Nephron (organoid): Measurements from ENCODE around the gene GNLY.

Source experiments
- H3K27ac Mint-ChIP-seq, 3 experiments: 2 replicates each; pipeline ENCODE4 v1.8.0; 2020; ENCODE audit warnings: mixed read lengths in 3 of 3, mild to moderate bottlenecking in 2 of 3, moderate library complexity in 1 of 3
- H3K27me3 Mint-ChIP-seq: 2 replicates; pipeline ENCODE4 v1.8.0; 2021; ENCODE audit warnings: low read depth, mild to moderate bottlenecking, moderate library complexity, mixed read lengths
- H3K36me3 Mint-ChIP-seq: 2 replicates; pipeline ENCODE4 v1.8.0; 2020; ENCODE audit warnings: low read depth, mixed read lengths
- H3K4me1 Mint-ChIP-seq: 2 replicates; pipeline ENCODE4 v1.8.0; 2020; ENCODE audit warnings: mixed read lengths
- H3K4me3 Mint-ChIP-seq, 3 experiments: 2 replicates each; pipeline ENCODE4 v1.8.0; 2020; ENCODE audit warnings: mild to moderate bottlenecking in 3 of 3, mixed read lengths in 3 of 3, moderate library complexity in 2 of 3
- H3K9me3 Mint-ChIP-seq: 2 replicates; pipeline ENCODE4 v1.8.0; 2020; ENCODE audit warnings: mixed read lengths
- TF ChIP-seq, protein P1 (sequence below), 3 experiments: fragments of 200-600 bp; sonication (generic); IDR thresholded peaks; one replicate each; pipeline ENCODE4 v1.5.0; 2021; ENCODE audit warnings: antibody characterized with exemption in 3 of 3; ENCODE audit not compliant: unreplicated experiment in 3 of 3

The GNLY gene

DNA sequence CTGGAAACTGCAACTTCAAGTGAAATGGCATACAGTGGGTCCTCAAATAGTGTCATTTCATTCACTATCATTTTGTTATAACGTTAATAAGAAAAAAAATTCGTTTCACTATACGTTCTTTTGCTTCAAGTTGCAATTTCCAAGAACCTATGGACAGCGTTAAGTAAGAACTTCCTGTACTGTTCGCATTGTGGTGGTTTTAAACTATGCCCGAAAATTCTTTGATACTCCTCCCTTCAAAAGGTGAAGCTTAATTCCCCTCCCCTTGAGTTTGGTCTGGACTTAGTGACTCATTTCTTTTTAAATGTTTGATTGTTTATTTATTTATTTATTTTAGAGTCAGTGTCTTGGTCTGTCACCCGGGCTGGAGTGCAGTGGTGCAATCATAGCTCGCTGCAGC, 20.7 kb downstream of the GNLY start:
- Mint-ChIP-seq H3K27me3 (peaks cover 31% of the 10 kb centered on the region), H3K4me1 (peaks cover 5% of the 10 kb centered on the region), H3K27ac (no peak overlapping the region), H3K9me3 (no peaks in the 10 kb centered on the region), H3K36me3 (no peaks in the 10 kb centered on the region), H3K4me3 (no peak overlapping the region)
- TF ChIP-seq, protein P1, sequence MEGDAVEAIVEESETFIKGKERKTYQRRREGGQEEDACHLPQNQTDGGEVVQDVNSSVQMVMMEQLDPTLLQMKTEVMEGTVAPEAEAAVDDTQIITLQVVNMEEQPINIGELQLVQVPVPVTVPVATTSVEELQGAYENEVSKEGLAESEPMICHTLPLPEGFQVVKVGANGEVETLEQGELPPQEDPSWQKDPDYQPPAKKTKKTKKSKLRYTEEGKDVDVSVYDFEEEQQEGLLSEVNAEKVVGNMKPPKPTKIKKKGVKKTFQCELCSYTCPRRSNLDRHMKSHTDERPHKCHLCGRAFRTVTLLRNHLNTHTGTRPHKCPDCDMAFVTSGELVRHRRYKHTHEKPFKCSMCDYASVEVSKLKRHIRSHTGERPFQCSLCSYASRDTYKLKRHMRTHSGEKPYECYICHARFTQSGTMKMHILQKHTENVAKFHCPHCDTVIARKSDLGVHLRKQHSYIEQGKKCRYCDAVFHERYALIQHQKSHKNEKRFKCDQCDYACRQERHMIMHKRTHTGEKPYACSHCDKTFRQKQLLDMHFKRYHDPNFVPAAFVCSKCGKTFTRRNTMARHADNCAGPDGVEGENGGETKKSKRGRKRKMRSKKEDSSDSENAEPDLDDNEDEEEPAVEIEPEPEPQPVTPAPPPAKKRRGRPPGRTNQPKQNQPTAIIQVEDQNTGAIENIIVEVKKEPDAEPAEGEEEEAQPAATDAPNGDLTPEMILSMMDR (IDR thresholded peaks at IDR 0.05; ENCODE audit: unreplicated experiment in 3 of 3): no peak

DNA sequence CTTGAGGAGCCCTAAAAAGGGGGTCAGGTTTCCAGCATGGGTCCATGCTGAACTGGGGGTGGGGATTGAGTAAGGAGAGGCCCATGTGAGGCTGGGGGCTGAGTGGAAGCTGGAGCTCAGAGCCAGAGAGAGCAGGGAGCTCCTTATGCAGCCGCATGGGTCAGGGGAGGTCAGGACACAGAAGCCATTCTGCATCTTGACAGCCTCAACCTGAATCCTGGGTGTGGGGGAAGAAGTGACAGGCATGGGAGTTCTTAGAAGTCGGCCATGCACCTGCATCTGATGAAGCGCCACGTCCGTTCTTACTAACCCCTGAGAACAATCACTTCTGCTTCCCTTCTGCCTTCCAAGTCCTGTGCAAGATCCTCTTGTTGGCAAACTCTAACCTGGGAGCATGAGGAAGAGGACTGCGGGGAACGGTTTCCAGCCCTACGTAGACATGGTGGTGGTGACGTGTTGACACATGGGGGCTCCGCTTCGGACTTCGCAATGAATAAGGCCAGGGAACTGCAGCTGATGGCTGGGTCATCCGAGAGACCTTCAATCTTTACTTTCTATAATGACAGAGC, 22.3 kb downstream of the GNLY start:
- H3K36me3 Mint-ChIP-seq: no peaks in the 10 kb centered on the region
- H3K27me3 Mint-ChIP-seq: peaks cover 32% of the 10 kb centered on the region
- H3K4me1 Mint-ChIP-seq: peaks cover 5% of the 10 kb centered on the region
- H3K4me3 Mint-ChIP-seq: no peak overlapping the region
- H3K27ac Mint-ChIP-seq: no peak overlapping the region
- H3K9me3 Mint-ChIP-seq: peaks cover 9% of the 10 kb centered on the region
- TF ChIP-seq, protein P1 (IDR thresholded peaks at IDR 0.05; ENCODE audit: unreplicated experiment in 3 of 3): no peak

DNA sequence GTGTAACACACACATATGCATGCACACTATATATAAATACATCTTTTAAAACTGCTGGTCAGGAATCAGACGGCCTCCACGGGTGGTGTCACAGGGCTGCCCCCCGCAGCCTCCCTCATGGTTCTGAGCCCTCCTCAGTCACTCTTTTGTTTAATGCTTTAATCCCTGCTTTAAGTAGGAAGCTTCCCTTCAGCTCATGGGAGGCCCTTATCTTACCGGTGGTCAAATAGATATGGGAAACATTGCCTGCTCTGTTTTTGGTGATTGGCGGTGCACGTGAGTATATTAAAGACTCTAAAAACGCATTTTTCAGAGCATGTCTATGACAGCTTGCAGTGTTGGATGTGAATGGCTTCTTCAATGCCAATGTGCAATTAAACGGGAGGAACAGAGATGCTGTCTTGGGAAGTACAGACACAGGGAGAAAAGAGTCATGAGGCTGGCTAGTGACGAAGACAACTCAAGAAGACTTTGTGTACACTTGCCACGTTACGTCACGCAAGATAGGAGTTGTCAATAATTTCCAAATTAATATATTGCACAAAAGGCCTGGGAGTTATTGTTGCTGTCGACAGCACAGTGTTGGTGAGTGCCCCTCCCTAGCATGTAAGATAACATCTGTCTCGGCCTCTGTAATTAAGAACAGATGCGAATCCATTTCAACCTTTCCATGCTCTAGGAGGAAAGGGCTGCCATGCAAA, 23.3 kb downstream of the GNLY start:
- TF ChIP-seq, protein P1 (IDR thresholded peaks at IDR 0.05; ENCODE audit: unreplicated experiment in 3 of 3): no peak
- Mint-ChIP-seq H3K27ac (no peak overlapping the region), H3K4me1 (peaks cover 5% of the 10 kb centered on the region), H3K36me3 (no peaks in the 10 kb centered on the region), H3K4me3 (no peak overlapping the region), H3K9me3 (peaks cover 9% of the 10 kb centered on the region), H3K27me3 (peaks cover 28% of the 10 kb centered on the region)

DNA sequence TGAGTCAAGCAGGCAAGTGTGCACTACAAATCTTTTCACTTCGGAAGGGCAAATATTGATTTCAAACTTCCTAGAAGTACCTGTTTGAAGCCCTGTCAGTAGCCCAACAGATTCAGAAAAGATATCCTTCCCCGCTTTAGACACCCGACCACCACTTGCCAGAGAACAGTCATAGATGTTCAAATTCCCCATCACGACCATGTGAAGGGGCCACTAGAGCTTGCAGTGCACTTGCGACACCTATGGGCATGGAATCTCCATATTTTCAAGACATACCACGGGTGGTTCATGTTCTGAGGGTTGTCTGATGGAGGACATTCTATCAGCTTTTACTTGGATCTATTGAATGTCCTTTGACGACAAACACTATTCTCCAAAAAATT, 23.8 kb downstream of the GNLY start:
- no peak overlapping the region for H3K27ac Mint-ChIP-seq
- H3K4me1 Mint-ChIP-seq: peaks cover 5% of the 10 kb centered on the region
- peaks cover 9% of the 10 kb centered on the region for H3K9me3 Mint-ChIP-seq
- H3K4me3 Mint-ChIP-seq: no peak overlapping the region
- H3K36me3 Mint-ChIP-seq: no peaks in the 10 kb centered on the region
- H3K27me3 Mint-ChIP-seq: peaks cover 24% of the 10 kb centered on the region
- TF ChIP-seq, protein P1 (IDR thresholded peaks at IDR 0.05; ENCODE audit: unreplicated experiment in 3 of 3): no peak

DNA sequence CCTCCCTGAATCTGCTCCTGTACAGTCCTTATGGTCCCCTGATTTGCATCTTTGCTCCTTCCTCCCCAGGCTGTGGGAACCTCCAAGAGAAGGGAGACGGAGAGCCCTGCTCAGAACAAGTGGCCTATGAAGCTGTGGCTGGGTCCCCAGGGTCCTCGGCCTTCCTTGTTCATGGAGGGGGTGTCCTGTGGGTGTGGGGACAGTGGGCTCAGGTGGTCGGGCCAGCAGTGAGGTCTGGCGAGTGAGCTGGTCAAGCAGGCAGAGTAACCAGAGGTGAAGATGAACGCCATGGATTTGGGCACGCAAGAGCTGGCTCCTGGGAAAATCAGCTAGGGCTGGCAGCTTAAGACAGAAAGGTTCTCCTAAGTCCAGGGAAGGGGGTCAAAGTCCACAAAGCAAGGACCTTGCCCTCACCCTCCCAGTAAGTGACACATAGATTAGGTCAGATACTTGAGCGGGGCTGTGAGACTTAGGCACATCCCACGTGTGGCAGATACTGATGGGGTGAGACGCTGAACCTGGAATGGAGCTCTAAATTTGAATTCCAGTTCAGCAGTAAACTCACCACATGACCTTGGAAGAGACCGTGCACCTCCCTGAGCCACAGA, 24.8 kb downstream of the GNLY start:
- no peaks in the 10 kb centered on the region for H3K36me3 Mint-ChIP-seq
- TF ChIP-seq, protein P1 (IDR thresholded peaks at IDR 0.05; ENCODE audit: unreplicated experiment in 3 of 3): no peak
- no peak overlapping the region for H3K4me3 Mint-ChIP-seq
- peak overlapping the region in 1 of 3 experiments; percentile 79 for H3K27ac Mint-ChIP-seq
- peaks cover 5% of the 10 kb centered on the region for H3K4me1 Mint-ChIP-seq
- peaks cover 9% of the 10 kb centered on the region for H3K9me3 Mint-ChIP-seq
- peaks cover 27% of the 10 kb centered on the region for H3K27me3 Mint-ChIP-seq
